Urinary bladder (tissue), 4 donors: ENCODE measurements around the gene AFF3. TPM values are rescaled to one million over a fixed set of nuclear protein-coding genes. Genes with fewer than 3 reads are reported as not detected.
A peak's percentile ranks its signal among the peaks of the same experiment; 100 is the strongest.
"Not testable (repeated sequence)": the region's sequence is repeated elsewhere in the genome, so short reads cannot be mapped to it uniquely, and the experiment has no call there.

Experiments used
- DNase-seq: peaks from one replicate; pipeline ENCODE4 v3.0.0-alpha.2; 2015; ENCODE audit errors: extremely low spot score
- H3K27ac ChIP-seq: one replicate; pipeline ENCODE4 v1.5.1; 2013; ENCODE audit warnings: low read depth, mild to moderate bottlenecking, moderate library complexity
- H3K36me3 ChIP-seq: one replicate; pipeline ENCODE4 v1.6.1; 2013; ENCODE audit warnings: mild to moderate bottlenecking, moderate library complexity; ENCODE audit not compliant: insufficient read depth
- H3K4me1 ChIP-seq: one replicate; pipeline ENCODE4 v1.6.1; 2013; ENCODE audit warnings: mild to moderate bottlenecking, moderate library complexity; ENCODE audit not compliant: insufficient read depth
- H3K4me3 ChIP-seq: one replicate; pipeline ENCODE4 v1.5.1; 2013; ENCODE audit warnings: low read depth, low read length
- WGBS: extraction: QIAGEN DNeasy Blood & Tissue Kit; methylation state at CpG from one replicate; pipeline ENCODE4 v1.1.7; 2013; 5-methylcytosine and 5-hydroxymethylcytosine counted together
- polyA plus RNA-seq: library from polyadenylated mRNA; stranded (reverse); fragments of 200-250 nt; gene quantifications from one replicate; pipeline ENCODE4 v1.2.3, GENCODE V29; 2013
- total RNA-seq: library from RNA; depleted of rRNA; stranded (reverse); fragments of >200 nt; gene quantifications from one replicate; pipeline ENCODE4 v1.2.3, GENCODE V29; 2014
- donor health status: healthy with polysubstance abuse.
- donor health status: healthy.

Gene AFF3
- total and polyA plus RNA-seq, 2 donors: 15.1 to 43.5 TPM

DNA sequence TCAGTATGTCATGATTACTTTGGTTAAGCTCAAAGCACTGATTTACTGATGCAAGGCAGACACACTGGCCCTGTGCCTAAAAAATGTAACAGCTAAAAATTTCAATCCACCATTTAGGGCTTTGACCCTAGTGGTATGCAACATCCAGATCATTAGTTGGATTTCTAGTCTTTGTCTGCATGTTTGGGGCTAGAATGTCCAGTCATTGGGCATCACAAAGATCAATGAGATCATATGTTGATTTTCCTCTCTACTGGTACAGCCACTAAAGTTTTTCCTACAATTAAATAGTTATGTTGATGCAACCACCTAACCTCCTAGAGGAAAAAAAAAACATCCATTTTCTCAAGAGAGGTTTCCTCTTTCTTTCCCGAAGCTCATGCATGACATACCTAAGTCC, 599.1 kb downstream of the AFF3 start:
- Histone ChIP-seq H3K4me1 (no peaks in the 10 kb centered on the region), H3K36me3 (no peaks in the 10 kb centered on the region), H3K27ac (no peak overlapping the region), H3K4me3 (no peak overlapping the region)
- 49% methylated on average over 1 of the region's 1 CpG for WGBS
- DNase-seq: no peak

DNA sequence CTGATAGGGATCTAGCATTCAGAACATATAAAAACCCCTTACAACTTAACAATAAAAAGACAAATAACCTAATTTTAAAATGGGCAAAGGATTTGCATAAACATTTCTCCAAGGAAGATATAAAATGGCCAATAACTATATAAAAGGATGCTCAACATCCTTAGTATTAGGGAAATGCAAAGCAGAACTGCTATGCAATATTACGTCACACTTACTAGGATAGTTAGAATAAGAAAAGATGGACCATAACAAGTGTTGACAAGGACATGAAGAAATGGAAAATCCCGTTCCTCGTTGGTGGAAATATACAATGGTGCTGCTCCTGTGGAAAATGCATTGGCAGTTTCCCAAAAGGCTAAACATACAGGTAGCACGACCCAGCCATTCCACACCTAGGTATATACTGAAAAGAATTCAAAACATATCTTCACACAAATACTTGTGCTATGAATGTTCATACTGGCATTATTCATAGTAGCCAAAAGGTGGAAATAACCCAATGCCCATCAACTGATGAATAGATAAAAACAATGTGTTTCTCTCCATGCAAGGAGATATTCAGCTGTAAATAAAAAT, 604.4 kb downstream of the AFF3 start:
- Histone ChIP-seq H3K36me3 (no peaks in the 10 kb centered on the region), H3K27ac (no peak overlapping the region), H3K4me3 (no peak overlapping the region), H3K4me1 (no peaks in the 10 kb centered on the region)
- no peak for DNase-seq
- 94% methylated on average over 4 of the region's 4 CpGs for WGBS

DNA sequence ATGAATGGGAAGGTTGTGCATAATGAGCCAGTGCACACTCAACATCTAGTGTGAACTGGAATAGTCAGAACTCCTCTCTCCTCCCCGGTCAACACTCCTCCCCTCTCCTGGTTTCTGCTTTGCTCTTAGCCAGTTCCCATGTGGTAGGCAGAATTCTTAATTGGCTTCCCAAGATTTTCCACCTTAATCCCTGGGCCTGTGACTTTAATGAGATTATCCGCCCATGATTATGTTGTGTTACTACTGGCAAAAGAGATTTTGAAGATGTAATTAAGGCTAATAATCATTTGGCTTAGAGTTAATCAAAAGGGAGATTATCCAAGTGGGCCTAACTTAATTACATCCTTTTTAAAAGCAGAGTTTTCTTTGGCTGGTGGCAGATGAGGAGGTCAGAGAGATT, 618.3 kb downstream of the AFF3 start:
- Histone ChIP-seq H3K27ac (no peak overlapping the region), H3K36me3 (no peaks in the 10 kb centered on the region), H3K4me3 (no peak overlapping the region), H3K4me1 (no peaks in the 10 kb centered on the region)
- DNase-seq: no peak
- WGBS: 94% methylated on average over 2 of the region's 2 CpGs

DNA sequence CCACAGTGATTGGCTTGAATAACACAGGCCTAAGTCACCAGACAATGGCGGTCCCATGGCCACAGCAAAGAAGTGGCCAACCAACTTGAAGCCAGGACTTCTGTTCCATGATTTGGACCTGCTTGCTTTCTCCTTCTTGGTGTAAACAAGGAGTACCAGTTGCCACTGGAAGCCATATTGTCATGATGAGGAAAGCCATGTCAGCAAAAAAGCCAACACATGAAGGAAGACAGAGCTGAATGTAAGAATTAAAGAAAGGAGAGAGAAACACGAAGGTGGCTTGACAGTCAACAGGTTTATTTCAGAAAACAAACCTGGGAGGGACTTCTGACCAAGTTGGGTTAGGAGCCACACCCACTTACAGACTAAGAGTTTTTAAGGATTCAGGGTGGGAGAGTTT, 620.2 kb downstream of the AFF3 start:
- Histone ChIP-seq H3K27ac (no peak overlapping the region), H3K36me3 (no peaks in the 10 kb centered on the region), H3K4me1 (no peaks in the 10 kb centered on the region), H3K4me3 (no peak overlapping the region)
- no peak for DNase-seq
- WGBS: 91% methylated on average over 2 of the region's 2 CpGs

DNA sequence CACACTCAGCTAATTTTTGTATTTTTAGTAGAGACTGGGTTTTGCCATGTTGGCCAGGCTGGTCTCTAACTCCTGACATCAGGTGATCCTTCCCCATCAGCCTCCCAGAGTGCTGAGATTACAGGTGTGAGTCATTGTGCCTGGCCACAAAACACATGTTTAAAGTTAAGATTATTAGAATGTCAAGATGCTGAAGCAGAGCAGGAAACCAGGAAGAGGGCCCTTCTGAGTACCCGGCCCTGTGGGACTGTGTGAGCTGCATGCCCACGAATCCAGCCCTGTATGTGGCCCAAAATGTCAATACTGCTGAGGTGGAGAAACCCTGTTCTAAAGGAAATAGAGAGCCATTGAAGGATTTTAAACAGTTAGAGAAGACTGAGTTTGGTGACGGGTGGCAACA, 621.6 kb downstream of the AFF3 start:
- H3K4me3 ChIP-seq: no peak overlapping the region
- H3K36me3 ChIP-seq: no peaks in the 10 kb centered on the region
- no peak for DNase-seq
- no peaks in the 10 kb centered on the region for H3K4me1 ChIP-seq
- no peak overlapping the region for H3K27ac ChIP-seq
- WGBS: 84% methylated on average over 3 of the region's 3 CpGs

DNA sequence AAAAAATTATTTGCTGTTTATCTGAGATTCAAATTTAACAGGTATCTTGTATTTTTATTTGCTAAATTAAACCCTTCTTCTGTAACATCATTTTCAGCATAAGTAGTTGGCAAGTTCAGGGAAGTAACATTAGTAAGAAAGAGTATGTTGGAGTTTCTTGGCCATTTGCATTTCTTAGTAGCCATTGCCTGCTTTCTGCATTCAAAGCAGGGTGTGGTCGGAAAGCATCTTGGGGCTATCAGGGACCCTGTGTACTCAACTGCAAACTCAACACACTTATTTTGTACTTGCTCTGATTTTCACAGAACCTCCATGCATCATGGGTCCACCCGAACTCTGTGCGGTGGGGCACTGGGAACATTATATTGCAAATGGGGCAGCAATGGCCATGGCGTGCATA, 622.2 kb downstream of the AFF3 start:
- WGBS: 87% methylated on average over 4 of the region's 4 CpGs
- H3K36me3 ChIP-seq: no peaks in the 10 kb centered on the region

DNA sequence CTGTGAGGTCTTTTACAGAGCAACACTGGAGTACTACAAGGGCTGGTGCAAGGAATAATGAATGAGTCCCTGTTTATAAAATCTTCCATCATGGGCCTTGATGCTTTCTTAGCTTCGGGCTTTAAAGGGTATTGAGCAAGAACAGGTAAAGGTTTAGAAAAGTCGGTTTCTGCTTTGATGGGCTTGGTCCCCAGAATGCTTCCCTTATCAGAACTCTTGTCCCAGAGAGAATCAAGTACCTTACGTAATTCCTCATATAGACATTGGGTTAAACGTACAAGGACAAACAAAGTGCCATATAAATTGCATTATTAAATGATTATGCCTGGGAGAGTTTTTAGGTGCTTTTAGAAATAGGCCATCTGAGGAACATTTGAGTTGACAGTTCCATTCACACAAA, 628.0 kb downstream of the AFF3 start:
- Histone ChIP-seq H3K4me3 (no peak overlapping the region), H3K4me1 (no peaks in the 10 kb centered on the region), H3K36me3 (no peaks in the 10 kb centered on the region), H3K27ac (no peak overlapping the region)
- no peak for DNase-seq
- 82% methylated on average over 4 of the region's 4 CpGs for WGBS

More for the DNA sequence above, 622.2 kb downstream of the AFF3 start:
- DNase-seq: no peak
- Histone ChIP-seq H3K4me1 (no peaks in the 10 kb centered on the region), H3K4me3 (no peak overlapping the region), H3K27ac (no peak overlapping the region)

DNA sequence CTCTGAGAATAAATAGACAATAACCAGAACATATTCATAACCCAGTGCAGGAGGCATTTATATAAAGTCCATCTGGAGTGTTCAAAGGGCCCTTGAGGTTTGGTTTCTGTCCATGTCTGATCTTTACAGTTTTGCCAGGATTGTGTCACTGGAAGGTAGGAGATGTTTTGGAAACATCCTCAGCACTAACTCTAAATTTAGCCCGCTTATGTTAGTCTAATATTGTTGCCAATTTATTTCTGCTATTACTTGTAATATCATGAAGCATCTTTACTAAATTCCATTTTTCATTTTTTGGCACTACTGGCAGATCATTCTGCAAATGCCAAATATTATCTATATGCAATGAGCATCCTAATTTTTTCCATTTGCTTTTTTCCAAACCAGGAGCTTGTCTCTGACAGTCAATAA, 630.2 kb downstream of the AFF3 start:
- no peaks in the 10 kb centered on the region for H3K36me3 ChIP-seq
- H3K27ac ChIP-seq: no peak overlapping the region
- no peaks in the 10 kb centered on the region for H3K4me1 ChIP-seq
- no peak overlapping the region for H3K4me3 ChIP-seq
- WGBS: 20% methylated on average over 1 of the region's 1 CpG
- DNase-seq: peak; percentile 61

DNA sequence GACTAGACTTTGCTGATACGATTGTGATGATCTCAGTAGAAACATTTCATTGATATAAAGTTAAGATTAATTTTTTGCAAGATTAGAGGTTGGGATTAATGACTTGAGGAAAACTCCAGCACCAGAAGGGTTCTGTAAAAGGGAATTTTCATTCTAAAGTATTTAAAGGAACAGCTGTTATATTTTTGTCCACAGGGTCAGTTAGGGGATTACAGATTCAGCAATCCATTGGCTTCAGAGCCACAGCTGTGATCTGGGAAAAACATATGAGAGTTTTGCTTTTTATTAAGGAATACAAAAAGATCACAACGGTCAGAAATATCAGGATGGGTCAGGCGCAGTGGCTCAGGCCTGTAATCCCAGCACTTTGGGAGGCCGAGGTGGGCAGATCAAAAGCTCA, 633.0 kb downstream of the AFF3 start:
- WGBS: 57% methylated on average over 4 of the region's 4 CpGs
- Histone ChIP-seq H3K4me1 (no peaks in the 10 kb centered on the region), H3K4me3 (no peak overlapping the region), H3K36me3 (no peaks in the 10 kb centered on the region), H3K27ac (no peak overlapping the region)
- DNase-seq: no peak

DNA sequence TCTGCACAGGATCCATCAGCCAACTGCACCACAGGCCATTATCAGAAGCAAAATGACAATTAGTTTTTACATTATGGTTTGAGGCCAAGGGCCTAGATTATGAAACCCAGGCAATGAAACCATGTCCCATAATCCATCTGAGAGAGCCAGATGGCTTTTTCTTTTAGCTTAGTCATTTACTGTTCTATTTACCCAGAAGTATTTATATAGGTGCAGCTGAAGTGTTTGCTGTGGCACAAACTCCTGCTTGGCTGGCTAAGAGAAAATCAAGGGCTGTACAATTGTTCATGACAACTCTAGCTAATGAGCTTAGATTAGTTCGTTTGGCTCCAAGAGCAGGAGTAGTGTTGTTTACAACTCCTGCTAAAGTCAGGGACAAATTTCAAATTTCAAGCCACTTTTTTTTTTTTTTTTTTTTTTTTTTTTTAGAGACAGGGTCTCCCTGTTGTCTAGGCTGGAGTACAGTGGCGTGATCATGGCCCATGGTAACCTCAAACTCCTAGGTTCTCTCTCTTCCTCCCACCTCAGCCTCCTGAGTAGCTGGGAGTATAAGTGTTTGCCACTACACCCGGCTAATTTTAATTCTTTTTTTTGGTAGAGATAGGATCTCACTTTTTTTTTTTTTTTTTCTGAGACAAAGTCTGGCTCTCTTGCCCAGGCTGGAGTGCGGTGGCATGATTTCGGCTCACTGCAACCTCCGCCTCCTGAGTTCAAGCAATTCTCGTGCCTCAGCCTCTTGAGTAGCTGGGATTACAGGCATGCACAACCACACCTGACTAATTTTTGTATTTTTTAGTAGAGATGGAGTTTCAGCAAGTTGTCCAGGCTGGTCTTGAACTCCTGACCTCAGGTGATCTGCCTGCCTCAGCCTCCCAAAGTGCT, 634.2 kb downstream of the AFF3 start:
- Histone ChIP-seq H3K4me1 (no peaks in the 10 kb centered on the region), H3K27ac (no peak overlapping the region), H3K36me3 (no peaks in the 10 kb centered on the region), H3K4me3 (no peak overlapping the region)
- 90% methylated on average over 7 of the region's 7 CpGs for whole genome bisulfite sequencing
- no peak for DNase-seq

DNA sequence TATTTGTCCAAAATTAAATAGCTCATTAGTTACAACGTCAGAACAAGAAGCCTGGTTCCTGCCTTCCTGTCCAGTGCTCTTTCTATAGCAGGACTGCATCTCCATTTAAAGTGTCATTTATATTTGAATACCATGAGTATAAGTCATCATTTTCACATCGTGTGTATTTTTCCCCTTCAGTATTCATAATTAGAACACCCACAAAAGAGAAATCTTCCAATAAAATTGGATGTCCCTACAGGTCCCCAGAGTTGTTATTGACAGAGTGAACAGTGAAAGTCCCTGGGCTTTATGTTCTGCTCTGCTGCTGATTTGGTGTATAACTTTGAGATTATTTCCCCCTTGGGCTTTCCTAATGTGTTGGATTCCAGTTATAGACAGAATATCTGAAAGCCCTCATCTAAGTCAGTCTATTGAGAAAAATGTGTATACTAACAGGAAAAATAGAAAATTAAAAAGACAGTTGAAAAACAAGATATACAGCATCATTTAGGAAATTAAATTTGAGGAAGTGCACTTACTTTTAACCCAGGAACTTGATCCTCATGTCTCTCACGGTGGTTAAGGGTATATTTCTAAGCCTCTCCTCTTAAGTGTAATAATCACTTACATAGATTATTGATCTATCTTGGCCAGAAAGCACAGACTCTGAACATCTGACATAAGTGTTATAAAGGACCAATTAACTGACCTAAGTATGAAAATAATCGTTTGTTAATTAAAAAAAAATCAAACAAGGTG, 637.4 kb downstream of the AFF3 start:
- H3K4me1 ChIP-seq: no peaks in the 10 kb centered on the region
- 43% methylated on average over 4 of the region's 4 CpGs for WGBS
- no peaks in the 10 kb centered on the region for H3K36me3 ChIP-seq
- no peak overlapping the region for H3K27ac ChIP-seq
- no peak overlapping the region for H3K4me3 ChIP-seq
- no peak for DNase-seq

DNA sequence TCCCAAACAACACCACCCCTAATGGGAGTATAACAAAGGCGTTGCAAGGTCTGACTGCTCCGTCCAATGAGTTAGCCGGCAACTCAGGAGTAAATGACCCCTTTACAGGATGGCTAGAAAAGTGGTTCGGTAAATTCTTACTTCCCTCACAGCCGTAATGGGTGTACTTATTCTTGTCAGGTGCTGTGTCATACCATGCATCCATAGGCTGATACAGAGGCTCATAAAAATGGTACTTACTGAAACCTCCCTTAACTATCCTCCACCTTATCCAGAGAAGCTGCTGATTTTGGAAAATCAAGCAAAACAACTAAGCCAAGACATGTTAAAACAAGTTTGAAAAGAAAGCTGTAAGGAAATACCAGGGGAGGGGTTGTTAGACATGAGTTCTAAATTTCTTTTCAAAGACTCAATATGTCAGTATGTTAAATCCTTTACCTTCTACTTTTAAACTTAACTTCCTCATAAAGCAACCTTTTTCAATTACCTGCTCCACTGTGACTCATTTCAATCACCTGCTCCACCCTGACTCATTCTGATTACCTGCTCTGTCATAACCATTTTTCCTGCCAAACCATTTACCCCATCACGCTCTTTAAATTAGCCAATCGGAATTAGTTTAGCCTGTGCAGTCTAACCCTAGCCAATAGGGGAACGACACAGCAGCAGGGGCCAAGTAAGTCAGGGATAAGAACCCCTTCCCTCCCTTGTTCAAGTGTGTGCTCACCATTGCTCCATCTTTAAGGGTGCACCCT, 638.6 kb downstream of the AFF3 start:
- H3K27ac ChIP-seq: peak overlapping the region; percentile 18
- not testable (repeated sequence) for H3K4me3 ChIP-seq, H3K4me1 ChIP-seq, H3K36me3 ChIP-seq, DNase-seq
- 85% methylated on average over 8 of the region's 8 CpGs for WGBS

DNA sequence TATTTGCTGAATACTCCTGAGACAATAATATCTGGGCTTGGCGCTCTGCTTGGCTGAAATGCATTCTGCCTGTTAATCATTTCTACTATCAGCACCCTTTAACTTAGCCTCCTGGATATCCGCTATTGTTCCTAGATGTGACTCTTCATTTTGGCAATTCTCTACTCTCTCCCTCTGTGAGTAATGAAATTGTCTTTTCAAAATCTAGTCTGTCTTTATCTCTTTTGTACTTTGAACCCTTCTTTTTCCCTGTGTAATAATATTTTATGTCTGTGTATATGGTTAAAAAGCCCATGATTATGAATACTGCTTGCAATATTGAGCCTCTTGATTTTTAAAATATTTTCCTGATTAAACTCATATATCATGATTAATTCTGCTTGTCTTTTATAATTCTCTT, 646.4 kb downstream of the AFF3 start:
- no peak overlapping the region for H3K27ac ChIP-seq
- H3K36me3 ChIP-seq: no peaks in the 10 kb centered on the region
- no peak overlapping the region for H3K4me3 ChIP-seq
- DNase-seq: no peak
- whole genome bisulfite sequencing: 71% methylated on average over 2 of the region's 2 CpGs
- H3K4me1 ChIP-seq: no peaks in the 10 kb centered on the region
